Dermis microvascular lymphatic vessel endothelial cell (primary cell): Measurements from ENCODE around the gene HSD11B1. TPM values are rescaled to one million over a fixed set of nuclear protein-coding genes. Genes with fewer than 3 reads are reported as not detected.

ENCODE experiments used
- DNase-seq, 2 donors: peaks; one replicate each; pipeline versions ENCODE4 v3.0.0 to v3.0.0-alpha.2; 2010; ENCODE audit warnings: low read depth in 2 of 2
- total RNA-seq: library from RNA; depleted of rRNA; stranded (reverse); fragments of >200 nt; gene quantifications from 2 replicates; pipeline ENCODE4 v1.2.1, GENCODE V29; 2014

HSD11B1 gene
- total RNA-seq, 1 donor from 2014 or later: not detected

DNA sequence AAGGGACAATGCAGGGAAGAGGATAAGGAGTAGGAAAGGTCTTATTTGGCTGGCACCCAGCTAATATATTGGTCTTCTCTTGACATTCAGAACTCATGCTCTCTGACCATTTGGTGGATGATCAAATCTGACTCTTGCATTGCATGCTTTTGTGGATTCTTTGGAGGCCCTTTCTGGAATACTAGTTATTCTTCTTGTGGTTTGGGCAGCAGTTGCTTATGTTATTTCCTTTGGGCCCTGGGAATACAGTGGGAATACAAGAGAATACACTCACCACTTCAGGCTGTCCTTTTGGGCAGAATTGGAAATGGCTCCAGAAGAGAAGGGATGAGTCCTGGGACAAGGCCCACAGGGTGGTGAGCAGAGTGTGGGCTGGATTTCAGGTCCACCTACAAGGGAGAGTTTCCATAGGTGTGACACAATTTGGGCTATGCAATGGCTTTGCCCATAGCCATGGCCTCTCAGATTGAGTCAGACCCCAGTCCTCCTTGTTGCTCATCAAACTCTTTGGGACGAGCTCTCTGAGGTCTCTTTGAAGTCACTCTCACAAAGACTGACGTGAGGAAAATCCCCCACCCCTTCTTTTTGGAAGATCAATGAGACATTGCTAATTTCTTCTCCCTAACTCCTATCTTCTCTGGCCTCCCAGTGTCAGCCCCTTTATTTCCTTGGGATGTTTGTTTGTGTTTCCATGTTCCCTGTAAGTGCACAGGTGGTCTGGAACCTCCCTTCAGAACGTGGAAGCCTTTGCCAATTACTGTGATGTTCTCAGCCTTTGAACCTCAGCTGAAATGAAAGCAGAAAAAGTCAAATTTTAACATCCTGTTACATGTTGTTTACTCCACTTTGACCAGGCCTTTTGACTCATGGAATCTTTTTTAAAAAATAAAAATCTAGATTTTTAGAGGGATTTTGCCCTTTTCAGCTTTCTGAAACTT is 19.4 kb downstream of the HSD11B1 start:
- no peak for DNase-seq

DNA sequence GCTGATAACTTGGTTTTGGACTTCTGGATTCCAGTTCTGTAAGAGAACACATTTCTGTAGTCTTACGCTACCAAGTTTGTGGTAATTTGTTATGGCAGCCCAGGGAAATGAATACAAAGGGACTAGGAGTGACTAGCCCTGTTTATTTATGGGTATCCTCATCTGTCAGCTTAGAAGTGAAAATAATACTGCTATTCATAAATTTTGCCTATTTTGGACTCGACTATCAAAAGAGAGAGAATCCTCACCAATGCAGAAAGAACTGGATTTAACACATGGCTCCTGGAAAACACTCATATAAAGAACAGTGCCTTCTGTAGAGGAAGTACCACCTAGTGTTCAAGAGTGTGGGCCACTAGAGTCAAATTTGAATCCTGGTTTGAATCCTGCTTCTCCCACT is 22.6 kb downstream of the HSD11B1 start:
- no peak for DNase-seq

DNA sequence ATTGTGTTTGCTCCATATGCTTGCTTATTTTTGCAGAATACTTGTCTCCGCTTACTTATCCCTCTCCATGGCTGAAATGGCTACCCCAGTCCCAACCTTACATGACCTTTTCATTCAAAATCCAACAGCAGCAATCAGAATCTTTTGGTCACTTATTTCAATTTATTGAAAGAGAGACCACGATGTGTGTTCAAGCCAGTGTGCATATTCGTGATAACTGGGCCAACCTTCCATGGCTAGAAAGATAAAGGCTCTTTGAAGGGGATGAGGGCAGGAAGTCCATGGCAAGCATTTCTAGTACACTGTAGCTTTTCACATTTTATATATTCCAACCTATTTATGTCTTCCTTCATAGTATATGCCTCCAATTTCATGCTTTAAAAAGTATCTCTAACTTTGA is 23.1 kb downstream of the HSD11B1 start:
- no peak for DNase-seq

DNA sequence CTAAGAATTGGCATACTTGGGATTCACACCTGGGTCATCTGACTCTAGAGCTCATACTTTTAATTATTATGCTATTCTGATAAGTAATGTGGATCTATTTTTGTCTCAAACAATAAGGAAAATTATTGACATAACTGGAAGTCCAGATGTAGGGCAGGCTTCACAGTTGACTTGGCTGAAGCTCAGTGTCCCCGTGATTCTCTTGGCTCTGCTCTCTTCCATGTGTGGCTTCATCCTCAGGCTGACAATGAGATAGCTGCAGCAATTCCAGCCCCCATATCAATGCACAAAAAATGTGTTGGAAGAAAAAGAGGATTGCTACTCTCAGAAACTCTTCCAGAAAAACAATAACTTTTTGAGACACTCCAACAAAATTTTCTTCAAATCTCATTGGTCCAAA is 23.8 kb downstream of the HSD11B1 start:
- DNase-seq: no peak

DNA sequence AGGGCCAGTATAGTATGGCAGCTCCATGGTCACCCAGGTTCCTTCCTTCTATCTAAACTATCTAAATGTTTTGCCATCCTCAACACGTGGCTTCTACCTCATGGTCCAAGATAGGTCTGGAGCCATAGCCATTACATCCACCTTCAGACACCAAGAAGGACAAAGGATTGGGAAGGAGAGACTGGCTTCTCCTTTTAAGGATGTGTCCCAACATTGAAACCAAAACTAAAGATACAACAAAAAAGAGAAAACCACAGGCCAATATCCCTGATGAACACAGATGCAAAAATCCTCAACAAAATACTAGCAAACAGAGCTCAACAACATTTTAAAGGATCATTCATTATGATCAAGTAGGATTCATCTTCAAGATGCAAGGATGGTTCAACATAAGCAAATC is 24.8 kb downstream of the HSD11B1 start:
- DNase-seq: no peak

DNA sequence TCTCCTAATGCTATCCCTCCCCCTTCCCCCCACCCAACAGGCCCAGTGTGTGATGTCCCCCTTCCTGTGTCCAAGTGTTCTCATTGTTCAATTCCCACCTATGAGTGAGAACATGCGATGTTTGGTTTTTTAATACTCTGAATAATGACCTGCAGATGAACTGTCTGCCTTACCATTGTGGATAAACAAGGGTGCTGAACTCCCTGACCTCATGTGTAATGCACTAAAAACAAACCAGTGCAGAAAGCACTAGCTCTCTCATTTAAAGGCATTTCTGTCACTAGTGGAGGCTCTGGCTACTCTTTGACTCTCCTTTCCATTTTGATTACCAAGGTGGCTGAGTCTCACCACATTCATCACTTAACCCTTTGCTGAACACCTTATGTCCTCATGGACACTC is 28.1 kb downstream of the HSD11B1 start:
- no peak for DNase-seq

DNA sequence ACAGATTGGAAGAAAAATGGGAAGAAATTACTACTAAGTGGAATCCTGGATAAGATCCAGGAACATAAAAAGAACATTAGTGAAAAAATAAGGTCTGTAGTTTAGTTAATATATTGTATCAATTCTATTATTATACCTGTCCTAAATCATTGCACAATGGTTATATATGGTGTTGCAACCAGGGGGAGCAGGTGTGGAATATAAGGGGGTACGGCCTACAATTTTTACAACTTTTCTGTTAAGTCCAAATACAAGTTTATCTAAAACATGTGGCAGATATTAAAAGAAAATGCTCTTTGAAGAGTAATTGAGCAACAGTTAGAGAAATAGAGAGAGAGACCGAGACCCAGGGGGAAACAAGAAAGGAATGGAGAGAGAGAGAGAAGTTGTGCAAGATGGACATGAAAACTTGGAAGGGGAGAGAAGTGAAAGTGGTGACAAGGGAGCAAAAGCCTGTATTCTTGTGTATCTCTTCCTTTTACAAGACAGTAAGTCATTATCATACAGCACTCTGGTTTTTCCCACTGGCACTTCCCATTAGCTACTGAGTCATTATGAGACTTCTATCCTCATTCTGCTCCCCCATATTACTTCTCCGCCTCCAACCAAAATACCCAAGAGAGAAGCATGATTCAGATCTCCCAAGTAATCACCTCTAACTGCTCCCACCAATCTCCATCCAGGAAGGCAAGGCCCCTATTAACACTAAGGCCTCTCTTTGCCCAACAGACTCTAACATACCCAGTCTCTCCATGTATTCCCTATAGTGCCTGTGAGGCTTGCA is 29.0 kb downstream of the HSD11B1 start:
- DNase-seq: no peak

DNA sequence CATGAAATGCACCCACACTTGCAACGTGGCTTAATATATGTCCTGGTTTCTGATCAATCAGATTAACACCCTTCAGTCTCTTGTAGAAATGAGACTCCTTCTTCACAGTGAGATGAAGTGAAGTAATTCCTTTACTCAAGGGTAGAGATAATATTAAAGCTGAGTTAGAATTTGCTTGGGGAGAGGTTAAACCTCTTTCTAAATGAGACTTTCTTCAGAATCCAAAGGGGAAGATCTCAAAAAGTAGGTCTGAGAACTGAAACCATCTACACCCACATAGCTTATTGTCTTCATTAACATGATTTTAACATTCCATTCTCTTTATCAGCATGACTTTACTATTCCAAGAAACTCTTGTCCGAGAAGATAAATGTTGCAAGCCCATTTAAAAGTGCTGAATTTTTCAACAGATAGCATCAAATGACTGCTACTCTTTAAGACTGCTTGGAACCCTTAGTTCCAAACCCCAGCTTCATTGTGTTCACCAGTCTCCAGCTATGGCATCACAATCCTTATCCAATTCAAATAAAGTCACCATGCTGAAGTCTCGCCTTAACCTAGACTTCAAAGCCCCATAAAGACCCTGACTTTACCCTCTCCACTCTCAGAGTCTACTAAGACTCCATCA is 32.0 kb downstream of the HSD11B1 start:
- DNase-seq: no peak

DNA sequence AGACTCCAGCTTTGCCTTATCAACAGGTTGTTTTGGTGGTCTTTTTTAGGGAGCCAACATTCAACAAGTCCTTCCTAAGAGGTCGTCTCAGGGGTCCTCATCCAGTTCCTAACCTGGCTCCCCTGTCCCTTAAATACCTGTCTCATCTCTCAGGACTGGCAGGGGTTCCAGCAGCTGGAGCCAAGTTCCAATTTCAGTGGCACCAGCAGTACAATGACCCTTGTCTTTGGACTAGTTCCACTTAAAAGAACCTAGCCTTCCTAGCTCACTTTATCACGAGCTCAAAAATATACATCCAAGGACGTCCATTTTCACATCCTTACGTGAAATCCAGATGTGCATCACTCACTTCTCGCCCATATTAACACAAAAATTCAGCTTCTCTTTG is 32.5 kb downstream of the HSD11B1 start:
- no peak for DNase-seq

DNA sequence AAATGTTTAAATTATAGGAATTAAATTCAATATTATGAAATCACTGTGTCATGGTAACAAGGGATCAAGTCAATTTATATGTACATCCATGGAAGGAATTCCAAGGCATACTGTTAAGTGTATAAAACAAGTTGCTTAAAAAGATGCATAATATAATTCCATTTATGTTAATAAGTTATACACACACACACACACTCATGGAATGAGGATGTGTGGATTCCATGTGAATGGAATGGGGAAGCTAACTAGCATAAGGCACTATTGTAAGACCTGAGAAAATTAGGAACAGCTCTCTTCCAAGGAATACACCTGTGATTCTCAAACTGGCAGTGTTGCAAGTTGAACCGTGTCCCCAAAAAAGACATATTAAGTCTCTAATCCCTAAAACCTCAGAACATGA is 33.6 kb downstream of the HSD11B1 start:
- DNase-seq: no peak

DNA sequence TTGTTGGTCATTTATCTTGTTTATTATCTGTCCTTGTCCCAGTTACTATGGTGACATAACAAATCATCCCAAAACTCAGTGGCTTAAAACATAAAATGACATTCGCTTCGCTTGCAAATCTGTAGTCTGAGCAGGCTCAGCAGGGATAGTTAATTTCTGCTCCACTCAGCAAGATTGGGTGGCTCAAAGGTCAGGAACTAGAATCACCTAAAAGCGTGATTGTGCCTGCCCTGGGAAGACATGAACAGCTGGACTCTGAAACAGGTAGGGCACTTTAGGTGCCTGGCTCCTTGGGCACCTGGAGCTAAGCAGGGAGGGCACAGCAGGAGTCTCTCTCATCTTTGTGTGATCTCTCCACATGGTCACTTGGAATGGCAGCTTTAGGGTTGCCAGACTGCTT is 36.5 kb downstream of the HSD11B1 start:
- DNase-seq: no peak

DNA sequence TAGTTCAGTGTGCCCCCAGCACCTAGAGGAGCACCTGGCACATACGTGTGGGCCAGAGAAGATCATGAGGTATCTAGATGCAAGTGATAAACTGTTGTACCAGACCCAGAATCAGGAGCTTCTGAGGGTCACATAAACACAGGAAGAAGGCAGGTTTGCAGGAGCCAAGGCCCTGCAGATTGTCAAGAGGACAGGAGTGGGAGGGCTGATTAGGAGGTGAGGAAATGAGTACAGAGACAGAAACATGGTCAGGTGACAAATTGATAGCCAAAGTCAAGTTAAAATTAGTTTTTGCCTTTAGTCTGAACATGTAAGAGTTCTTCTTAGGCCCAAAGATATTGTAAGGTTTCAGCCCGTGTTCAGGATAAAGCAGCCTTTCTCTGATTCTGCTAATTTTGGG is 37.2 kb downstream of the HSD11B1 start:
- no peak for DNase-seq

DNA sequence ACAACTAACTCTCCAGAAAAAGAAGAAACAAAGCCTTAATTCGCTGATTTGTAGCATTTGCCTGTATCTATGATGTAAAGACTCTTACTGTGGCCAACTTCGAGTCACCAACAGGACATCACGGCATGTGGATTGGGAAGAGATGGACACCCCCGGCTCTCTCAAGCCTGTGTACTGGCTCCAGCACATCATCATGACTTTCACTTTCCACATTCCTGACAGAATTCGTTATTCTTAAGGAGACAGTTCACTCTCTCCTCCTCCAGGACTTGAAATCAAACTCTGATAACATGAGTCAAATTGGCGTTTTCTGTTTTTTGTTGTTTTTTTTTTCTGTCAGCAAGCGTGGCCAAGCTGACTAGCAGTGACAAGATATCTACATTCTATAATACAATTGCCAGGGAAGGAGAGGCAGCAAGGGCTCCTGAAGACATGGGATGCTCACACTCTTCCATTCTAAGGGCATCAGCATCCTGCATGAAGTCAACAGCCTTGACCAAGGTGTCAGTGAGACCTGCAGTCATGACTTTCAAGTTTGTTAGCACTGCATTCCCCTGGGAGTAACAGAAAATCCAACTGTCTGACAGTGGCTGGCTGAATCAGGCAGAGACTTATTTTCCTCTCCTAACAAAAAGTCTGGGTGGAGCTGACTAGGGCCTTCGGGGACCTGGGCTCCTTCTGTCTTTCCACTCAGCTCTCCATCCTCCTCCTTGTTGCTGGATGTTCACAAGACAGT is 37.9 kb downstream of the HSD11B1 start:
- DNase-seq: no peak

DNA sequence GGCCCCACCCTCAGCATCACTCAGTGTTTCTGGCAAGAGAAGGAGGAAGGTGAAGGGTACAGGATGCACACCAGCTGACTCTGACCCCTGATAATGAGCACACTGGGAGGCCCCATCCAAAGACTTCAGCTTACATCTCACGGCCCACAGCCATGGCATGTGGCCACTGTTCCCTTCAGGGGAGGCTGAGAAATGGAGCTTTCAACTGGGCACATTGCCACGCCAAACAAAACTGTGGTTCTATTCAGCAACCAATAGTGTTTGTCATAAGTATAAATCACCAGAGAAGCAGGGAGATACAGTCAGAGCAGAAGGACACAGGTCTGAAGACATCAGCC is 38.5 kb downstream of the HSD11B1 start:
- no peak for DNase-seq

DNA sequence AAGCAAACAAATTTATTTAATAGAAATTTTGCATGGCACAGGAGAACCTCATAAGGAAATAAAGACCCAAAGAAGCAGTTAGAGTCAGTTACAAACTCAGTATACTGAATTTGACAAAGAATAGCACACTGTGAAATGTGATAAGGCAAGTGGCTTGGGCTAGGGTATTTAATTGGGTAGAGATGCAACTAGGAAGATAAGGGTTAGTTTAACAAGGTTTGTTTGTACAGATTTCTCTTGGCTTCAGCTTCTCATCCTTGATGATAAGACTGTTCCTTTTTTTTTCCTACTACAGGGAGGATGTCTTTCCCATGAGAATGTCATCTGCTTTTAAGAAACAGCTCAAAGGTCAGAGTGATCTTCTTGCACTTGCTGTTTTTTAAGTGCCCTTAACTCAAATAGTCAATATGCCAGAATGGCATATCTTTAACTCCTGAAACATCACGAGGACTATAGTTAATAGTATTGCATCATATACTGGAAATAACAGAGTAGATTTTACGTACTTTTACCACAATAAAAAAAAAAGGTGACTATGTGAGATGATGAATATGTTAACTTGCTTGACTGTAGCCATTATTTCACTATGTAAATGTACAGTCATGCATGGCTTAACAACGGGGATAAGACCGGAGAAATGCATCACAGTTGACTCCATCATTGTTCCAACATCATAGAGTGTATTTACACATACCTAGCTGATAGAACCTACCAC is 42.0 kb downstream of the HSD11B1 start:
- DNase-seq: no peak

DNA sequence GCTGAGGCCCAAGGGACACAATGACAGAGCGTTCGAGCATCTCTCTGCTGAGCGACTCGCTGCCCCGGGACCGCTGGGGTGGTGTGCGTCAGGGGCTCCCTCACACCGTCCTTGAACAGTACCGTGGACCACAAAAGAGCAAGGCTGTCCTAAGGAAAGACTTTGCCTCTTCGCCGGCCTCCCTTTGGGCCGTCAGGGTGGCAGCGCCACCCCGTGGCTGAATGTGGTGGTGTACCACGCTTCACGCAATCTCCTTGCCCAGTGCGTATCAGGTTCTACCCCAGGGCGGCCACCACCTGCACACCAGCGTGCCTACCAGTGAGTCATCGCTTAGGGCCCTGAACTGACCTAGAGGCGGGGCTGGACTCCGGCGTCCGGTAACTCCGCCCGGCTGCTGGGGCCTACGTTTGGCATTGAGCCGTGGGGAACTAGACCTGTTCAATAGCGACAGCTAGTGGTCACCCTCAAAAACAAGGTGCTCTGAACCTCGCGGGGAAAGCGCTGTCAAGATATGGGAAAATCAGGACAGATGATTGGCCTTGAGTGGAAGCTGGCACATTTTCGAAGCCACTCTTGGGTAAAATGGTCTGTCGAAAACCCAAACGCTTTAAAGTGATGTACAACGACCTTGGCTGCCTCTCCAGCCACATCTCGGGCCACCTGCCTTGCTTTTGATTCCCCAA is 43.1 kb downstream of the HSD11B1 start:
- peak; percentile 83 to 95 for DNase-seq

DNA sequence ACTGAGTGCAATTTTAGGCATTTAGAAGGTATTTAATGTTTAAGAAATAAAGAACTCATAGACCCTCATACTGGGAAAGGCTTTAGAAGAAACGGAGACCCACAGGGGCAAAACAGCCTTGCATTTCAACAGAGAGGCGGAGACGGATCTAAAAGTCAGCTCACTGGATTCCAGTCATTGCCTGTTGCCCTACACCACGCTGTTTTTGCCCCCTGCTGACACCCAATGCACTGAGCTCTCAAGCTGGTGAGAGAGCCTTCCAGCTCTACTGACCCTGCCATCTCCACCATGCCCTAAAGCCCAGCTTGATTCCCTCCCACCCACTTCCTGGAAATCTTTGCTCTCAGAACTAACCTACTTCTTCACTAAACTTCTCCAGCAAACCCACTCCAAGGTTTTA is 44.0 kb downstream of the HSD11B1 start:
- no peak for DNase-seq

DNA sequence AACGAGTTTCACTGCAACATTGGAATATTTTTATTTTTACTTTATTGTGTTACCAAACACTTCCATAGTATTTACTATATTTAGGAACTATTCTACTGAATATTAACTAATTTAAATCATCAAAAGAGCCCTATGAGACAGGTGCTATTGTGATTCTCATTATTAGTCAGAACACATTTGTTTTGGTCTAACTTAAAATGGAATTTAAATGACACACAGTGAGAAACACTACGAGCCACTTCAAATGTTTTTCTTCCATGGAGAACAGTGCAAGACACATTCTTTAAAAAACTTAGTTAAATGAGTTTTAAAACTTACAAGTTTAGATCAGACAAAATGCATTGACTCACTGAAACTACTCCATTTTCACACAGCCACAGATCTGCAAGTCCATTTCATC is 44.6 kb downstream of the HSD11B1 start:
- no peak for DNase-seq

DNA sequence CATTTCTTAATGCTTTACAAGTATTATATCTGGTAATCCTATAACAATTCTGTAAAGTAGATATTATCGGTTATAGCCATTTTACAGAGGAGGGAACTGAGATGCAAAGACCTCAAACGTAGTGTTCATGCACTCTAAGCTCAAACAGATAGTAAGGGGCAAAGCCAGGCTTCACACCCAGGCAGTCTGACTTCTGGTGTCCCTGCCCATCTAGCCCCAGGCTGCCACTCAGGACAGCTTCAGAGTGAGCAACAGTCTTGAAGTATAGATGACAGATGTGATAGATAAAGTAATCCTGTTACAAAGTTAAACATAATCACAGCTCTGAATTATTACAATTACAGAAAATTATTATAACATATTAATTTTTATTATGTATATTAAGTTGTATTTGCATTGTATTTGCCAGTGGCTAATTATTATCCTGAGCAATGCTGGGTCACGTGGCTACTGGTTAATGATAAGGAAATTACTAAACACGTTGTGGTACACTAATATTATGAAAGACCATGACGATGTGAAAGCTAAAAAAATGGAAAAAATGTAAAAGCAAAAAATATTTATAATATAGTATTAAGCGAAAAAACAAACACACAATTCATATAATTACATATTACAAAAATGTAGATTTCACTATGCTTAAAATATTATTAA is 45.2 kb downstream of the HSD11B1 start:
- no peak for DNase-seq

DNA sequence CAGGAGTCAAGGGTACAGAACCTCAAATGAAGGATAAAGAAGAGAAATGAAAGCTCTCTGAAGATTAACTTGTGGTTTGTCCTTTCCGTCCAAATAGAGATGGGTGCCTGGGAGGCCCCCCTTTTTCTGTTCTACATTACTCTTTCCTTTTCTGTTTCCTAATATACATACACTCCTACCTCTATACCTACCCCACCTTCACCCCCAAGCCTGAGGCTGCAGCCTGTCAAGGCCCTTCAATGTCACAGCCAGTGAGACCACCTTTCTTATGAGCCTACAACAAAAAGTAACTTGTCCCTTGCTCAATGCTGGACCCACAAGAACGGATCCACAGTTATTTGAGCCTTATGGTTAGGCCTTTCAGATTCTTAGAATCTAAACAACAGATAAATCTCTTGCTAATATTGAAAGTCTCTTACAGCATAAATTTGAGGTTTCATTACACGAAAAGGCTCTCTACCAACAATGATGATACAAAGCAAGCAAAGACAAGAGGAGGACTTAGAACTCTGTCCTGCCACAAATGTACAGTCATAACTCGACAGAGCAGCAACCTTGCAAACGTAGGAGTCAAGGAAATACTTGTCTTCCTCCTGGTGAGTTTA is 47.1 kb downstream of the HSD11B1 start:
- no peak for DNase-seq
